ENCODE data around the gene BAHD1.

The BAHD1 gene

DNA sequence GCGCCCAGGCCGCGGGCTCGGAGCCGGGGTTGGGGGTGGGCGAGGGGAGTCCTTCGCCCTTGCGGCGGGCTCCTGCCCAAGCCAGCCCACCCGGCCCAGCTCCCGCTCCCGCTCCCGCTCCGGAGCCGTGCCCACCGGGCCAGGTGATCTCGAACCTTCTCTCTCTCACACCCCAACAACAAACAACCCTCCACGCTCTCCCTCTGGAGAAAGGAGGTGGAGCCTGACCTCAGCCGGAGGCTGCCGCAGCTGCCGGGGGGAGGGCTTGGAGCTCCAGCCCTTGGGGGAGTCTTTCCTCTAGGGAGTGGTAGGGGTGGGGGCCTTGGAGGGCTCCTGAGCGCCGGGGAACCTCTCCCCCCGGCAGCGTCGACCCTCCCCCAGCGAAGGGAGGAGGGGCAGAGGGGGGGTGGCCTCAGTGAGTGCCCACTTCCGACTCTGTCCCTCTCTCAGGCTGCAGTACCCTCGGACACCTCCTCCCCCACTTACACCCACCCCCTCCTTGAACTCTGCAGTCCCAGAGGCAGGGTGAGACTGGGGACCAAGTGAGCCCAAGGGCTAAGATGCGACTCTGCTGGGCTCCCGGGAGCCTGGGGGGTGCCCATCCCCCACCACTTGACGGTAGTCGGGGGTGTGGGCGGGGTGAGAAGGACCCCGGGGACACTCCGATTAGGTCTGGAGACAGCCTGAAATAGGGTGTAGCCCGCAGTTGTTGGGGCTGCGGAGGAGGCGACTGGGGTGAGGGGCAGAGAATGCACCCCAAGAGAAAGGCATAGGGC lies 4.4 kb upstream of the BAHD1 start:
- Histone ChIP-seq H3K36me3 (replicated peaks in 1 of 2; ENCODE audit: control insufficient read depth in 2 of 2, insufficient read depth in 2 of 2, low read length in 2 of 2) (no peaks in the 10 kb centered on the region), H2AK5ac (ENCODE audit: low read depth, low read length) (peak overlapping the region; percentile 30), H3K23ac (ENCODE audit: low read depth, low read length, poor library complexity) (peak overlapping the region; percentile 44), H3K4me3 (ENCODE audit: low read length in 2 of 2) (peak overlapping the region; percentile 47 to 71), H2BK12ac (ENCODE audit: low read length) (no peak overlapping the region), H3K4ac (ENCODE audit: low read length) (peak overlapping the region; percentile 66), H2BK120ac (ENCODE audit: low read depth, low read length) (no peak overlapping the region), H3K18ac (ENCODE audit: low read length) (peak overlapping the region; percentile 86), H3K27me3 (ENCODE audit: control insufficient read depth in 3 of 3, insufficient read depth in 3 of 3, low read depth in 1 of 3, low read length in 3 of 3) (peaks cover 3 to 66% (median 53%) of the 10 kb centered on the region in 3 experiments), H4K8ac (ENCODE audit: low read depth, low read length) (peak overlapping the region; percentile 75), H3K4me1 (ENCODE audit: control insufficient read depth in 2 of 2, insufficient read depth in 1 of 2, low read depth in 1 of 2, low read length in 2 of 2) (peaks cover 30 to 39% of the 10 kb centered on the region in 2 donors), H3K4me2 (ENCODE audit: insufficient read depth, low read length, poor library complexity, severe bottlenecking) (peak overlapping the region; percentile 95), H2BK5ac (ENCODE audit: low read length) (peak overlapping the region; percentile 57), H3K27ac (replicated peaks; ENCODE audit: low read length) (no peak overlapping the region), H2AFZ (ENCODE audit: low read length) (peak overlapping the region; percentile 94), H2BK15ac (ENCODE audit: low read length) (peak overlapping the region; percentile 73), H3K9ac (ENCODE audit: low read depth, low read length, poor library complexity) (peak overlapping the region; percentile 79), H4K91ac (ENCODE audit: low read depth, low read length, poor library complexity) (no peak overlapping the region), H3K79me1 (ENCODE audit: low read depth, low read length) (peaks cover 1% of the 10 kb centered on the region), H3K9me3 (replicated peaks in 1 of 2; ENCODE audit: control insufficient read depth in 2 of 2, insufficient read depth in 1 of 2, low read depth in 1 of 2, low read length in 2 of 2) (no peaks in the 10 kb centered on the region), H3K14ac (ENCODE audit: low read length) (peak overlapping the region; percentile 41)
- no CpG with 5 or more reads among the region's 39 CpGs for WGBS, 2 donors (ENCODE audit: extremely low coverage in 2 of 2, insufficient read length in 2 of 2, insufficient replicate concordance in 1 of 2)
- DNase-seq (ENCODE audit: low spot score), result no peak

DNA sequence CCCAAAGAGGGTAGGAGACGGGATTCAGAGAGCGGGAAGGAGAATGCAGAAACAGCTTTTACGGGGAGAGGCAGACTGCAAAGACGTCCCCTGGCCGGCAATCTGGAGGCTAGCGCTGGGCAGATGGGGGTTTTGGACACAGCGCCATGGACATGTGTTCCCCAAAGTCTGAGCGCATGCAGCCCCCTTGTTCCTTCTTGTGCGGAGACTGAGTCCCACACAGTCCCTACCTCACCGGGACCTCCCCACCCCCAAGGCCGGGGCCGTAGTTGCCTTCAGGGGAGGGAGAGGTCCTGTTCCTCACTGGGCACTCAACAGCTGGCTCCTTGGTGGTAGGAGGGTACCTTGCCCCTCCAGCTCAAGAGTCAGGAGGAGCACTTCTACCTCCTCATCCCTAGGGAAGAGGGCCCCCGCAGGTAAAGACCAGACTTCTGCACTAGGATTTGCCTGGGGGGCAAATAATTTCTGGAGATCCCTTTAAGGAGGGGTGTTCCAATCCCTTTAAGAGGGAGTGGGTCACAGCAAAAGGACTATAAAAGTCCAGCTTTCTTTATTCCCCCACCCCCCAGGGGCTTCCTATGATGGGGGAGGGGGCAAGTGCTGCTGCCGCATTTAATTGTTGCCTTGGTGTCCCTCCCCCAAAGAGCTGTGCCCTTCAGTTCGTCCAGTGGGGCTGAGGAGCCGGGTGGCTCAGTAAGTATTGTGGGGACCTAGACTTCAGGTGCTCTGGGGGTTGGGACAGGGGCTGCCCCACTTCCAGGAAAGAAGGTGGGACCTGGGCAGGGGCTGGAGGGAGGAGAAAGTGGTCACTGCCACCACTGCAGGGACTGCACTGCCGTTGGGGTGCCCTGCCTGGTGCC lies 3.6 kb upstream of the BAHD1 start:
- H3K4me2 ChIP-seq (ENCODE audit: insufficient read depth, low read length, poor library complexity, severe bottlenecking), result peak overlapping the region; percentile 95
- H2AFZ ChIP-seq (ENCODE audit: low read length), result peak overlapping the region; percentile 94
- H3K9ac ChIP-seq (ENCODE audit: low read depth, low read length, poor library complexity), result peak overlapping the region; percentile 79
- no peak overlapping the region for H3K4ac ChIP-seq (ENCODE audit: low read length)
- peak overlapping the region; percentile 93 for H2BK15ac ChIP-seq (ENCODE audit: low read length)
- peaks cover 7% of the 10 kb centered on the region for H3K79me1 ChIP-seq (ENCODE audit: low read depth, low read length)
- peak overlapping the region; percentile 90 for H3K14ac ChIP-seq (ENCODE audit: low read length)
- peak overlapping the region; percentile 47 to 71 for H3K4me3 ChIP-seq (ENCODE audit: low read length in 2 of 2)
- no peak for DNase-seq (ENCODE audit: low spot score)
- H2BK120ac ChIP-seq (ENCODE audit: low read depth, low read length), result no peak overlapping the region
- H3K9me3 ChIP-seq (replicated peaks in 1 of 2; ENCODE audit: control insufficient read depth in 2 of 2, insufficient read depth in 1 of 2, low read depth in 1 of 2, low read length in 2 of 2), result no peaks in the 10 kb centered on the region
- H2AK5ac ChIP-seq (ENCODE audit: low read depth, low read length), result peak overlapping the region; percentile 91
- H2BK12ac ChIP-seq (ENCODE audit: low read length), result no peak overlapping the region
- H3K4me1 ChIP-seq (ENCODE audit: control insufficient read depth in 2 of 2, insufficient read depth in 1 of 2, low read depth in 1 of 2, low read length in 2 of 2), result peaks cover 30 to 39% of the 10 kb centered on the region in 2 donors
- H4K91ac ChIP-seq (ENCODE audit: low read depth, low read length, poor library complexity), result no peak overlapping the region
- H4K8ac ChIP-seq (ENCODE audit: low read depth, low read length), result peak overlapping the region; percentile 75
- peak overlapping the region; percentile 63 for H2BK5ac ChIP-seq (ENCODE audit: low read length)
- H3K27me3 ChIP-seq (ENCODE audit: control insufficient read depth in 3 of 3, insufficient read depth in 3 of 3, low read depth in 1 of 3, low read length in 3 of 3), result peaks cover 3 to 66% (median 53%) of the 10 kb centered on the region in 3 experiments
- H3K18ac ChIP-seq (ENCODE audit: low read length), result peak overlapping the region; percentile 86
- peak overlapping the region; percentile 60 for H3K23ac ChIP-seq (ENCODE audit: low read depth, low read length, poor library complexity)
- H3K27ac ChIP-seq (replicated peaks; ENCODE audit: low read length), result no peak overlapping the region
- no peaks in the 10 kb centered on the region for H3K36me3 ChIP-seq (replicated peaks in 1 of 2; ENCODE audit: control insufficient read depth in 2 of 2, insufficient read depth in 2 of 2, low read length in 2 of 2)
- WGBS, 2 donors (ENCODE audit: extremely low coverage in 2 of 2, insufficient read length in 2 of 2, insufficient replicate concordance in 1 of 2), result no CpG with 5 or more reads among the region's 17 CpGs

DNA sequence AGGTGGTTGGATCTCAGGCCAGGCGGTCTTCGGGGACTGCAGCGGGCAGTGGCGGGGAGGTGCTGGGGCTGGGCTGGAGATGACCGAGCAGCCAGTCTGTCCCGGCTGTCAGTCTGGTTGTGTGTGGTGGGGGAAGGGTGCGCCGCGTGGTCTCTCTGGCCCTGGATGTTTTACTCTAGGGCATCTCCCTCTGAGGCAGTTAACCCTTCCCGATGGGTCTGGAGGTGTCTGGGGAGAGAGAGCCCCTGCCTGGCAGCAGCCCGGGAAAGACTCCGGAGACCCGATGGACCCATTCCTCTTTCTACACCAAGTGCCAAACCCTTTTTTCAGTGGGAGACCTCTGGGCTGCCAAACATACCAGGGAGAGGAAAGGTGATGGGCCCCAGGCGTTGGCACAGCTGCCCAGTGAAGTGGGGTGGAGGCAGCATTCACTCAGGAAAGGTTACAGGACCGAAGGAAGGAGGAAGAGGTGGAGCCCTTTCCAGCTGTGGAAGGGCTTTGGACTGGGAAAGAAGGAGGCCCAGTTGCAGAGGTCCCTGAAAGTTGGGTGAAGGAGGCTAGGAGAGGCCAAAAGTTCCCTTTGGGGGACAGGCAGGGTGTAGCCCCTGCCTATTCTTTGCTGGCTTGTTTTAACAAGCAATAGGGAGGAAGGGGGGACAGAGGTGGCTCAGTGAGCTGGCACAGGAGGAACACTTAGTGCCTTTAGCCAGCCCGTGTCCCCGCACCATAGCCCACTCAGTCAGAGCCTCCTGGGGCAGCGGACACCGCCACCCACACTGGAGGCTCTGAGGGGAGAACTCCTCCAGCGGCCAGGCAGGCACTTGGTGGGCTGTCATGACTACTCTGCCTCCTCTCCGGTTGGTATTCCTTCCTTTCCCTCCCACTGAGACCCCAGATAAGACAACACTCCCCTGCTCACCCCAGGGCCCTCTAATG lies 2.7 kb upstream of the BAHD1 start:
- H3K4me2 ChIP-seq (ENCODE audit: insufficient read depth, low read length, poor library complexity, severe bottlenecking), result no peak overlapping the region
- no CpG with 5 or more reads among the region's 21 CpGs for WGBS, 2 donors (ENCODE audit: extremely low coverage in 2 of 2, insufficient read length in 2 of 2, insufficient replicate concordance in 1 of 2)
- H3K4ac ChIP-seq (ENCODE audit: low read length), result no peak overlapping the region
- H3K9me3 ChIP-seq (replicated peaks in 1 of 2; ENCODE audit: control insufficient read depth in 2 of 2, insufficient read depth in 1 of 2, low read depth in 1 of 2, low read length in 2 of 2), result no peaks in the 10 kb centered on the region
- H4K8ac ChIP-seq (ENCODE audit: low read depth, low read length), result no peak overlapping the region
- peak overlapping the region; percentile 60 for H3K23ac ChIP-seq (ENCODE audit: low read depth, low read length, poor library complexity)
- no peak overlapping the region for H4K91ac ChIP-seq (ENCODE audit: low read depth, low read length, poor library complexity)
- H3K27me3 ChIP-seq (ENCODE audit: control insufficient read depth in 3 of 3, insufficient read depth in 3 of 3, low read depth in 1 of 3, low read length in 3 of 3), result peaks cover 3 to 66% (median 51%) of the 10 kb centered on the region in 3 experiments
- peaks cover 11% of the 10 kb centered on the region for H3K79me1 ChIP-seq (ENCODE audit: low read depth, low read length)
- peak overlapping the region; percentile 36 for H2BK12ac ChIP-seq (ENCODE audit: low read length)
- peak overlapping the region; percentile 91 for H2AK5ac ChIP-seq (ENCODE audit: low read depth, low read length)
- H3K18ac ChIP-seq (ENCODE audit: low read length), result peak overlapping the region; percentile 73
- DNase-seq (ENCODE audit: low spot score), result no peak
- no peak overlapping the region for H3K27ac ChIP-seq (replicated peaks; ENCODE audit: low read length)
- H3K4me3 ChIP-seq (ENCODE audit: low read length in 2 of 2), result peak overlapping the region in 1 of 2 donors; percentile 57
- H3K14ac ChIP-seq (ENCODE audit: low read length), result peak overlapping the region; percentile 90
- no peak overlapping the region for H2AFZ ChIP-seq (ENCODE audit: low read length)
- H3K36me3 ChIP-seq (replicated peaks in 1 of 2; ENCODE audit: control insufficient read depth in 2 of 2, insufficient read depth in 2 of 2, low read length in 2 of 2), result no peaks in the 10 kb centered on the region
- H3K9ac ChIP-seq (ENCODE audit: low read depth, low read length, poor library complexity), result peak overlapping the region; percentile 51
- H2BK5ac ChIP-seq (ENCODE audit: low read length), result peak overlapping the region; percentile 63
- H3K4me1 ChIP-seq (ENCODE audit: control insufficient read depth in 2 of 2, insufficient read depth in 1 of 2, low read depth in 1 of 2, low read length in 2 of 2), result peaks cover 33 to 46% of the 10 kb centered on the region in 2 donors
- no peak overlapping the region for H2BK120ac ChIP-seq (ENCODE audit: low read depth, low read length)
- H2BK15ac ChIP-seq (ENCODE audit: low read length), result peak overlapping the region; percentile 93
